DND-41 (cell line): Measurements from ENCODE around the gene USP20.

Source experiments
- CTCF ChIP-seq: IDR thresholded peaks from 2 replicates; pipeline ENCODE4 v1.5.1; 2012; ENCODE audit warnings: borderline replicate concordance, low read length, moderate library complexity, mild to moderate bottlenecking; ENCODE audit not compliant: poor library complexity, severe bottlenecking; ENCODE audit errors: extremely low read depth
- EZH2 ChIP-seq: IDR thresholded peaks from 3 replicates; pipeline ENCODE4 v1.6.1; 2012; ENCODE audit warnings: borderline replicate concordance, low read depth, mild to moderate bottlenecking, moderate library complexity, low read length, inconsistent platforms; ENCODE audit not compliant: severe bottlenecking

DNA sequence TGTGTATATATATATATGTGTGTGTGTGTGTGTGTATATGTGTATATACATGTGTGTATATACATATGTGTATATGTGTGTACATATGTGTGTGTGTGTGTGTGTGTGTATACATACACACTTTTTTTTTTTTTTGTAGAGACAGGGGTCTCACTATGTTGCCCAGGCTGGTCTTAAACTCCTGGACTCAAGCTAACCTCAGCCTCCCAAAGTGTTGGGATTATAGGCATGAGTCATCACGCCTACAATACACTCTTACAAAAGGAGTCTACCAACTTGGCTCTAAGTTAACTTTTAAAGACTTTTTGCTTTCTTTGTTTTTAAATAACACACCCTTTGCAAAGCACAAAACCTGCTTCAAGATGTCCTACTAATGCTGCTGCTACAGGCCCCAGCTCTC is 2.3 kb upstream of the USP20 start:
- TF ChIP-seq CTCF (no peak), EZH2 (no peak)
